Measurements from ENCODE around the gene CRYBA4. TPM values are rescaled to one million over a fixed set of nuclear protein-coding genes. Genes with fewer than 3 reads are reported as not detected.
A peak's percentile ranks its signal among the peaks of the same experiment; 100 is the strongest.
"Not testable (repeated sequence)": the region's sequence is repeated elsewhere in the genome, so short reads cannot be mapped to it uniquely, and the experiment has no call there.

Gene CRYBA4
- total RNA-seq, 1 experiment from 2014 or later = not detected

GRCh38 chr22:26597026-26597425 lies 24.7 kb upstream of the CRYBA4 start:
- DNase-seq (ENCODE audit: low spot score) = no peak

GRCh38 chr22:26597480-26597879 lies 24.3 kb upstream of the CRYBA4 start:
- no peak for DNase-seq (ENCODE audit: low spot score)

GRCh38 chr22:26599505-26599904 lies 22.3 kb upstream of the CRYBA4 start:
- no peak for DNase-seq (ENCODE audit: low spot score)

GRCh38 chr22:26601726-26602125 lies 20.0 kb upstream of the CRYBA4 start:
- DNase-seq (ENCODE audit: low spot score) = no peak

- no peak for DNase-seq (ENCODE audit: low spot score)
Measured at GRCh38 chr22:26602127-26602526, 19.6 kb upstream of the CRYBA4 start.

GRCh38 chr22:26604368-26604767 lies 17.4 kb upstream of the CRYBA4 start:
- DNase-seq (ENCODE audit: low spot score) = no peak

- no peak for DNase-seq (ENCODE audit: low spot score)
Measured at GRCh38 chr22:26606611-26607010, 15.2 kb upstream of the CRYBA4 start.

GRCh38 chr22:26608129-26608528 lies 13.6 kb upstream of the CRYBA4 start:
- DNase-seq (ENCODE audit: low spot score) = no peak

- DNase-seq (ENCODE audit: low spot score) = no peak
Measured at GRCh38 chr22:26609287-26609686, 12.5 kb upstream of the CRYBA4 start.

GRCh38 chr22:26610072-26610958 lies 11.4 kb upstream of the CRYBA4 start:
- DNase-seq (ENCODE audit: low spot score) = peak; percentile 74

- no peak for DNase-seq (ENCODE audit: low spot score)
Measured at GRCh38 chr22:26610996-26611395, 10.8 kb upstream of the CRYBA4 start.

GRCh38 chr22:26612652-26613051 lies 9.1 kb upstream of the CRYBA4 start:
- DNase-seq (ENCODE audit: low spot score) = no peak

- not testable (repeated sequence) for DNase-seq (ENCODE audit: low spot score)
Measured at GRCh38 chr22:26613753-26614152, 8.0 kb upstream of the CRYBA4 start.

- DNase-seq (ENCODE audit: low spot score) = no peak
Measured at GRCh38 chr22:26614322-26614721, 7.4 kb upstream of the CRYBA4 start.

GRCh38 chr22:26615149-26615548 lies 6.6 kb upstream of the CRYBA4 start:
- DNase-seq (ENCODE audit: low spot score) = no peak

- no peak for DNase-seq (ENCODE audit: low spot score)
Measured at GRCh38 chr22:26615830-26616435, 5.8 kb upstream of the CRYBA4 start.

- DNase-seq (ENCODE audit: low spot score) = no peak
Measured at GRCh38 chr22:26616650-26617049, 5.1 kb upstream of the CRYBA4 start.

GRCh38 chr22:26617271-26618199 lies 4.2 kb upstream of the CRYBA4 start, which contains the start of gene CRYBB1:
CRYBB1 (minus strand) TSS chr22:26618027; CDS start chr22:26616319, 1,708 bp downstream.
- DNase-seq (ENCODE audit: low spot score) = no peak

GRCh38 chr22:26618455-26618854 lies 3.3 kb upstream of the CRYBA4 start:
- DNase-seq (ENCODE audit: low spot score) = no peak

- DNase-seq (ENCODE audit: low spot score) = no peak
Measured at GRCh38 chr22:26619510-26619909, 2.3 kb upstream of the CRYBA4 start.

- no peak for DNase-seq (ENCODE audit: low spot score)
Measured at GRCh38 chr22:26620197-26620596, 1.6 kb upstream of the CRYBA4 start.

- DNase-seq (ENCODE audit: low spot score) = no peak
Measured at GRCh38 chr22:26623984-26624383, 2.2 kb downstream of the CRYBA4 start.
